ENCODE measurements around the gene NEU3. TPM values are rescaled to one million over a fixed set of nuclear protein-coding genes. Genes with fewer than 3 reads are reported as not detected.
A peak's percentile ranks its signal among the peaks of the same experiment; 100 is the strongest.

The NEU3 gene
- total and polyA plus RNA-seq, 2 of the 13 experiments (the other 11 are each of a cell fraction or from before 2014, with no cell fraction given) = 6.3 to 15.3 TPM

GRCh38 chr11:74948898-74949752, 39.6 kb upstream of the NEU3 start, which contains the start of the genes SPCS2 and XRRA1 (continued):
- peak; percentile 80; the same call in 1 of the 2 replicates for TF ChIP-seq REXO4 (CRISPR knock-in tag; IDR thresholded peaks at IDR 0.05; ENCODE audit: borderline replicate concordance)
- TF ChIP-seq HNF1A (IDR thresholded peaks at IDR 0.05; ENCODE audit: low read depth) = no peak
- peak; percentile 74; the same call in 1 of the 2 replicates for TF ChIP-seq HNF1A (CRISPR knock-in tag; IDR thresholded peaks at IDR 0.05; ENCODE audit: borderline replicate concordance)
- TF ChIP-seq RARG (CRISPR knock-in tag; IDR thresholded peaks at IDR 0.05; ENCODE audit: low read depth) = peak; percentile 75
- TF ChIP-seq POLR2A (IDR thresholded peaks at IDR 0.05; ENCODE audit: insufficient read depth in 1 of 2, low read depth in 2 of 2, low read length in 2 of 2) = peak; percentile 80 to 89
- TF ChIP-seq, protein P1, sequence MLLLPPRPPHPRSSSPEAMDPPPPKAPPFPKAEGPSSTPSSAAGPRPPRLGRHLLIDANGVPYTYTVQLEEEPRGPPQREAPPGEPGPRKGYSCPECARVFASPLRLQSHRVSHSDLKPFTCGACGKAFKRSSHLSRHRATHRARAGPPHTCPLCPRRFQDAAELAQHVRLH (CRISPR knock-in tag; IDR thresholded peaks at IDR 0.05; ENCODE audit: borderline replicate concordance, low read depth) = peak; percentile 96
- TF ChIP-seq NR3C1 (CRISPR knock-in tag; IDR thresholded peaks at IDR 0.05) = no peak
- peak; percentile 44; the same call in 1 of the 2 replicates for TF ChIP-seq ZNF609 (CRISPR knock-in tag; IDR thresholded peaks at IDR 0.05; ENCODE audit: borderline replicate concordance)
- TF ChIP-seq HES4 (CRISPR knock-in tag; IDR thresholded peaks at IDR 0.05; ENCODE audit: borderline replicate concordance) = peak; percentile 79; the same call in 1 of the 2 replicates
- TF ChIP-seq USF2 (IDR thresholded peaks at IDR 0.05; ENCODE audit: low read depth, low read length) = peak; percentile 81
- peak; percentile 92 for TF ChIP-seq USF2 (CRISPR knock-in tag; IDR thresholded peaks at IDR 0.05; ENCODE audit: borderline replicate concordance)
- 0 out of 2 replicates have a peak, but pooled peaks have one; percentile 54 for TF ChIP-seq HNRNPL (IDR thresholded peaks at IDR 0.05; ENCODE audit: low read depth, low read length)
- TF ChIP-seq, protein P2, sequence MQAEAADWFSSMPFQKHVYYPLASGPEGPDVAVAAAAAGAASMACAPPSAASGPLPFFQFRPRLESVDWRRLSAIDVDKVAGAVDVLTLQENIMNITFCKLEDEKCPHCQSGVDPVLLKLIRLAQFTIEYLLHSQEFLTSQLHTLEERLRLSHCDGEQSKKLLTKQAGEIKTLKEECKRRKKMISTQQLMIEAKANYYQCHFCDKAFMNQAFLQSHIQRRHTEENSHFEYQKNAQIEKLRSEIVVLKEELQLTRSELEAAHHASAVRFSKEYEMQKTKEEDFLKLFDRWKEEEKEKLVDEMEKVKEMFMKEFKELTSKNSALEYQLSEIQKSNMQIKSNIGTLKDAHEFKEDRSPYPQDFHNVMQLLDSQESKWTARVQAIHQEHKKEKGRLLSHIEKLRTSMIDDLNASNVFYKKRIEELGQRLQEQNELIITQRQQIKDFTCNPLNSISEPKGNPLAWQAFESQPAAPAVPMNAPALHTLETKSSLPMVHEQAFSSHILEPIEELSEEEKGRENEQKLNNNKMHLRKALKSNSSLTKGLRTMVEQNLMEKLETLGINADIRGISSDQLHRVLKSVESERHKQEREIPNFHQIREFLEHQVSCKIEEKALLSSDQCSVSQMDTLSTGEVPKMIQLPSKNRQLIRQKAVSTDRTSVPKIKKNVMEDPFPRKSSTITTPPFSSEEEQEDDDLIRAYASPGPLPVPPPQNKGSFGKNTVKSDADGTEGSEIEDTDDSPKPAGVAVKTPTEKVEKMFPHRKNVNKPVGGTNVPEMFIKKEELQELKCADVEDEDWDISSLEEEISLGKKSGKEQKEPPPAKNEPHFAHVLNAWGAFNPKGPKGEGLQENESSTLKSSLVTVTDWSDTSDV (CRISPR knock-in tag; IDR thresholded peaks at IDR 0.05) = 0 out of 2 replicates have a peak, but pooled peaks have one; percentile 29
